NT2/D1 (cell line): ENCODE measurements around the gene APOM.
A peak's percentile ranks its signal among the peaks of the same experiment; 100 is the strongest.

Source experiments
- DNase-seq: peaks from one replicate; pipeline ENCODE4 v3.0.0-alpha.2; 2011; ENCODE audit warnings: low read depth, low spot score
- H3K27me3 ChIP-seq: 2 replicates; pipeline ENCODE4 v1.6.0; 2011; ENCODE audit warnings: mild to moderate bottlenecking; ENCODE audit not compliant: insufficient read length, insufficient read depth
- H3K36me3 ChIP-seq: 2 replicates; pipeline ENCODE4 v1.6.1; 2011; ENCODE audit warnings: mild to moderate bottlenecking, low read length, mixed read lengths; ENCODE audit not compliant: insufficient read depth, insufficient read length
- H3K4me1 ChIP-seq: 2 replicates; pipeline ENCODE4 v1.5.1; 2011; ENCODE audit not compliant: insufficient read depth, insufficient read length
- H3K4me3 ChIP-seq: 2 replicates; pipeline ENCODE4 v1.5.1; 2011; ENCODE audit warnings: low read depth; ENCODE audit not compliant: insufficient read length
- H3K9ac ChIP-seq: 2 replicates; pipeline ENCODE4 v1.6.0; 2011; ENCODE audit warnings: low read depth; ENCODE audit not compliant: insufficient read length
- H3K9me3 ChIP-seq: 2 replicates; pipeline ENCODE4 v1.5.1; 2011; ENCODE audit warnings: mild to moderate bottlenecking, low read length; ENCODE audit not compliant: insufficient read depth
- SUZ12 ChIP-seq: IDR thresholded peaks from 2 replicates; pipeline ENCODE4 v1.6.1; 2011; ENCODE audit not compliant: insufficient read length, insufficient read depth; ENCODE audit errors: extremely low read depth
- YY1 ChIP-seq: IDR thresholded peaks from 2 replicates; pipeline ENCODE4 v1.6.1; 2011; ENCODE audit not compliant: insufficient read length, insufficient read depth
- ZNF274 ChIP-seq: IDR thresholded peaks from 2 replicates; pipeline ENCODE4 v1.6.1; 2011; ENCODE audit warnings: mild to moderate bottlenecking, low read depth, low read length

The APOM gene

DNA sequence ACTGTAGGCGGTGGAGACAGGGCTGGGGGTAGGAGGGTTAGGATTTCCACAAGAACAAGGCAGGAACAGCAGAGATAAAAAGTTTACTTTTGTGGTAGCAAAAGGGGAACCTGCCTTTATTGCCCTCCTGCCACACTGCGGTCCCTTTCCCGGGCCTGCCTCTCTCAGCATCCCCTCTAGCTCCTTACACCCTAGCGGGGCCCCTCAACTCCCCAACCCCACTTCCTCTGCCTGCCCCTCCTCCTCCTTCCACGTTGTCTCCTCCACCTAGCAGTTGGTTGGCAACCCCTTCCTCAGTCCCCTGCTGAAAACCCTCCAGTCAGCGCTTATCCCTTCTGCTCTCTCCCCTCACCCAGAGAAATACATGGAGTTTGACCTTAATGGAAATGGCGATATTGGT is 39.9 kb upstream of the APOM start:
- H3K27me3 ChIP-seq, result no peaks in the 10 kb centered on the region
- no peaks in the 10 kb centered on the region for H3K36me3 ChIP-seq
- no peak overlapping the region for H3K4me3 ChIP-seq
- H3K4me1 ChIP-seq, result no peaks in the 10 kb centered on the region
- TF ChIP-seq SUZ12 (no peak), YY1 (no peak), ZNF274 (no peak)
- no peaks in the 10 kb centered on the region for H3K9me3 ChIP-seq
- DNase-seq, result no peak
- H3K9ac ChIP-seq, result no peak overlapping the region

DNA sequence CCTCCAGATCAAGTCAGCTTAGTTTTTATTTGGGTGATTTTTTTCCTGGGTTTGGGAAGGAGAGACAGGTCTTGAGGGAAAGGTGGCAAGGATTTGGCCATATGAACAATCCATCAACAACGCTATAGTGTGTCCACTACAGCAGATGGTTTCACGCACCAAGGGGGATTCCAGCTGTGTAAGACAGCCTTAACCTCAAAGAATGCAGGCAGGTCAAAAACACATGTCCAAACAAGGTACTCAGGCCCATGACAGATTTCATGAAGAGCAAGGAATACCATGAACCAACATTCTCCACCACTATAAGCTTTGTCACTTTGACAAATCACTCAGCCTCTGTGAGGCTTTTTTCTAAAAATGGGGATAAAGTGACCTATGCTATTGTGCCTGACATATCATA is 38.7 kb upstream of the APOM start:
- TF ChIP-seq YY1, result no peak
- TF ChIP-seq SUZ12, result no peak
- TF ChIP-seq ZNF274, result no peak
- H3K27me3 ChIP-seq, result no peaks in the 10 kb centered on the region
- no peak overlapping the region for H3K4me3 ChIP-seq
- peaks cover 7% of the 10 kb centered on the region for H3K36me3 ChIP-seq
- no peak overlapping the region for H3K9ac ChIP-seq
- DNase-seq, result no peak
- H3K9me3 ChIP-seq, result no peaks in the 10 kb centered on the region
- no peaks in the 10 kb centered on the region for H3K4me1 ChIP-seq

DNA sequence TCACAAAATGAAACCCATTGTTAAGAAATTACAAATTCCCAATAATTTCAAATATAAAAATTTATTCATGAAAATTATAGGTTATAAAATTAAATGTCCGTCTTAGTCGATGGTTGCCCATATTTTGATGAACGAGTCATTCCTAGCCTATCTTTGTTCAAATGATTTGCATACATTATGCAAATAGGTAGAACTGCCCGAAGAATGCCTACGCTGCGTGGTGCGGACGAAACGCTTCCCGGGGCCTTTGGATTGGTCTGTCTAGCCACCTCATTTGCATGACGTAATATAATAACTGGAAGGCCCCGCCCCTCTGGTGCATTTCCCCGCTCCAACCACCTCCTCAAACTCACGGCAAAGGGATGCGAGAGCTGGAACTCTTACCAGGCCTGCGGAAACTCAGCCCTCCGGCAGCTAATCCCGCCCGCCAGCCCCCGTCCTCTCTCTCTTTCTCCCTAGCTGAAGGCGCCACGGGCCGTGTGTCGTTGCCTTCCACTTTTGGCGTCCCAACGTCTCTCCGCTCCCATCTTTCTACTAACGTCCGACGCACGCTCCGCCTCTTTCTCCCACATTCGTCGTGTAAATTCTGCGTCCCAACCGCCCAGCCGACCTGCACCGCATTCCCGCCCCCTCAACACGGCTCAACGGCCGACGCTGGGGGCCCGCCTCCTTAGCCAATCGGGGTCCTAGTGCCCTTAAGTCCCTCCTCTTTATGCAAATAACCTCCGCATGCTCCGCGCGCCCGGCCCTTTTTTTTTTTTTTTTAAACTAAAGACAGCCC is 35.7 kb upstream of the APOM start:
- peaks cover 36% of the 10 kb centered on the region for H3K36me3 ChIP-seq
- no peaks in the 10 kb centered on the region for H3K9me3 ChIP-seq
- DNase-seq, result peak; percentile 94
- peak overlapping the region; percentile 56 for H3K4me3 ChIP-seq
- peak overlapping the region; percentile 91 for H3K9ac ChIP-seq
- no peaks in the 10 kb centered on the region for H3K27me3 ChIP-seq
- H3K4me1 ChIP-seq, result peaks cover 3% of the 10 kb centered on the region
- TF ChIP-seq YY1 (no peak), ZNF274 (no peak), SUZ12 (no peak)

DNA sequence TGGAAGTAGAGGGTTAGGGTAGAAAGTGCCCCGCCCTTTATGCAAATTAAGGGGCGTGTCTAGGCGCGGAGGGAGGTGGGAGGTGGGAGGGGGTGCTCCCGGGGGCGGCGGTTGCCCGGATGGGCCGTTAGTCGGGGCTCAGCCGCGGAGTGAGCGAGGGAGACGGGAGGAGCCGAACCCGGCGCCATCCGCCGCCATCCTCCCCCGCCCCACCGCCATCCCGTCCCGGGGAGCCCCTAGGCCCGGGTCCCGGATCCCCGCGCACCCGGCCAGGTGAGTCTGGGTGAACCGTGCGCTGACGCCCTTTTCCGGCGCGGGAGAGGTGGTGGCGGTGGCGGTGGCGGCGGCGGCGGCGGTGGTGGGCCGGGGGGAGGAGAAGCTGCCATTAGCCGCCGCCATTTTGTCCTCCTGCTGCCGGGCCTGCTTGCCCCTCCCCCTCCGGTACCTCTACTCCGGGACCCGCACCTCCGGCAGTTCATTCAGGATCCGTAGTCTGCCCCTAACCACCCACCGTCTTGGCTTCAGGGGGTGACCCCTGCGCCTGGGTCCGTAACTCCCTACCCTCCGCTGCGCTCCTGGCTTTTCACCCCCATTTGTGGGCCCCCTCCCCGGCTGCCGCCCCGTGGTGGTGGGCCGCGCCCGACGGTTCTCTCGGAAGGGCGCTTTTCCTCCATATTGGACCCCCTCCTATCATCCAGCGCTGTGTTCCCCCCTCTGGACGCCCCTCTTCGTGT is 34.9 kb upstream of the APOM start, which contains the start of gene PRRC2A:
PRRC2A (plus strand) TSS at position 130 of the 734 bp plus-strand sequence. CDS start 2,075 bp downstream, outside the sequence.
- Histone ChIP-seq H3K9me3 (no peaks in the 10 kb centered on the region), H3K4me1 (peaks cover 6% of the 10 kb centered on the region), H3K4me3 (peak within 1 kb of the TSS; percentile 89), H3K36me3 (peaks cover 44% of the 10 kb centered on the region), H3K27me3 (no peaks in the 10 kb centered on the region), H3K9ac (peak within 1 kb of the TSS; percentile 96)
- TF ChIP-seq ZNF274 (no peak), YY1 (peak; percentile 73)
- peak; percentile 33 for DNase-seq

DNA sequence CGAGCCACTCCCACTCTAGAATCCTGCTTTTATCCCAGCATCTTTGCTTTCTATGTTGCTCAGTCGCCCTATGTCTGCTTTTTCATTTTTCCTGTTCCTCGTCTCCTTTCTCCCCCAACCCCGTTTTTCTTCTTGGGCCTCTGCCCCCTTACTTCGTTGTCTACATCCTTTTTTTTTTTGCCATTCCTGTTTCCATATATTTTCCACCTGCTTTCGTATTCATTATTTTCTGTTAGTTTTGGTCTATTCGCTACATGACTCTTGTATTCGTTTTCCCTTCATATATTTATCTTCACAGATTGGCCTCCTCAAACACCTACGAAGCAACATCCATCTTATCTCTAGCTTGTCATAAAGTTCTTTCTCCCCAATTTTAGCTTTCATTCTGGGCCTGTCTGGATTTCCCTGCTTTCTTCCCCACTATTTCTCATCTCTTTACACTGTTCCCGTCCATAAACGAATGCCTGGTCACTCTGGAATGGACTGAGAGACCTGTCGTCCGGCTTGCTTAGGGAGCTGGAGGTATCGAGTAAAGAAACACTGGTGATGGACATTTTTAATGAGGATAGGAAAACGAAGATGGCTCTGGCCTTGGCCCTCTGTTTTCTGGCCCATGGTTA is 34.3 kb upstream of the APOM start:
- H3K27me3 ChIP-seq, result no peaks in the 10 kb centered on the region
- H3K4me3 ChIP-seq, result peak overlapping the region; percentile 89
- H3K4me1 ChIP-seq, result peaks cover 6% of the 10 kb centered on the region
- H3K9me3 ChIP-seq, result no peaks in the 10 kb centered on the region
- H3K9ac ChIP-seq, result peak overlapping the region; percentile 96
- DNase-seq, result no peak
- peaks cover 51% of the 10 kb centered on the region for H3K36me3 ChIP-seq
- TF ChIP-seq YY1, result no peak
- no peak for TF ChIP-seq ZNF274
- TF ChIP-seq SUZ12, result no peak

DNA sequence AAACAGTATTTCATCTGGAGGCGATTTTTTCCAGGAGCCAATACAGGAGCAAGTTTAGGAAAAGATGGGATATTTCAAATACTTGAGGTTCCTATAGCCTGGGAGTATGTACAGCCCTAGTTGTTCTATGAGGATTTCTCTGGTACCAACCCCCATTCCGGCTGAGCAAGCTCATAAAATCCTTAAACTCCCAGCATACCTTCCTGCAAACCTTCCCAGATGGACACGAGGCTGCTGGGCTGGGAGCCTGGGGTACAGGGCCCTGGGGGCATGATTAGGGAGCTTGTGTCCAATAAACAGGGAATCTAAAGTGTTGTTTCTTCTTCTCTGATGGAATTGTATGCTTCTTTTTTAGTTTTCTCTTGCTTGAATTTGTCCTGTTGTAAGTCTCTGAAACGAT is 33.7 kb upstream of the APOM start:
- H3K27me3 ChIP-seq, result no peaks in the 10 kb centered on the region
- no peaks in the 10 kb centered on the region for H3K9me3 ChIP-seq
- H3K36me3 ChIP-seq, result peaks cover 56% of the 10 kb centered on the region
- DNase-seq, result no peak
- H3K4me3 ChIP-seq, result peak overlapping the region; percentile 89
- H3K4me1 ChIP-seq, result peaks cover 6% of the 10 kb centered on the region
- TF ChIP-seq SUZ12, result no peak
- no peak for TF ChIP-seq YY1
- no peak for TF ChIP-seq ZNF274
- H3K9ac ChIP-seq, result peak overlapping the region; percentile 96

DNA sequence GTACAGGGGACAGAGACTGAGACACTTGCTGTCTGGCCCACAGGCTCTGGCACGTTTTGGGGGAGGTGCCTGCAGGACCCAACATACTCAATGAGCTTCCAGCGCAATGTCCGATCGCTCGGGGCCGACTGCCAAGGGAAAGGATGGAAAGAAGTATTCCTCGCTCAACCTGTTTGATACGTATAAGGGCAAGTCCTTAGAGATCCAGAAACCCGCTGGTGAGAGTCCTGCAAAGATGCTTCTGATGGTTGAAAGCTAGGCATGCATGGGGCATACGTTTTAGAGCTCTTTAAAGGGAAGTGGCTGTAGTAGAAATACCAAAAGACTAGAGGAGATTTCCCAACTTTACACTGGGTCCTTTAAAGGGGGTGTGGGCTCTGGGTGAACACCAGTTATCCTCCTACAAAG is 33.0 kb upstream of the APOM start:
- no peak overlapping the region for H3K9ac ChIP-seq
- no peaks in the 10 kb centered on the region for H3K27me3 ChIP-seq
- no peak for TF ChIP-seq SUZ12
- no peak for TF ChIP-seq YY1
- TF ChIP-seq ZNF274, result no peak
- H3K4me1 ChIP-seq, result peaks cover 6% of the 10 kb centered on the region
- no peak for DNase-seq
- peaks cover 63% of the 10 kb centered on the region for H3K36me3 ChIP-seq
- H3K4me3 ChIP-seq, result peak overlapping the region; percentile 89
- H3K9me3 ChIP-seq, result no peaks in the 10 kb centered on the region
